HCEC 1CT (cell line): ENCODE measurements around the gene HSPB6.
"Not testable (repeated sequence)": the region's sequence is repeated elsewhere in the genome, so short reads cannot be mapped to it uniquely, and the experiment has no call there.

Experiments
- DNase-seq: peaks from one replicate; pipeline ENCODE4 v3.0.0-alpha.2; 2017

Gene HSPB6, protein sequence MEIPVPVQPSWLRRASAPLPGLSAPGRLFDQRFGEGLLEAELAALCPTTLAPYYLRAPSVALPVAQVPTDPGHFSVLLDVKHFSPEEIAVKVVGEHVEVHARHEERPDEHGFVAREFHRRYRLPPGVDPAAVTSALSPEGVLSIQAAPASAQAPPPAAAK

DNA sequence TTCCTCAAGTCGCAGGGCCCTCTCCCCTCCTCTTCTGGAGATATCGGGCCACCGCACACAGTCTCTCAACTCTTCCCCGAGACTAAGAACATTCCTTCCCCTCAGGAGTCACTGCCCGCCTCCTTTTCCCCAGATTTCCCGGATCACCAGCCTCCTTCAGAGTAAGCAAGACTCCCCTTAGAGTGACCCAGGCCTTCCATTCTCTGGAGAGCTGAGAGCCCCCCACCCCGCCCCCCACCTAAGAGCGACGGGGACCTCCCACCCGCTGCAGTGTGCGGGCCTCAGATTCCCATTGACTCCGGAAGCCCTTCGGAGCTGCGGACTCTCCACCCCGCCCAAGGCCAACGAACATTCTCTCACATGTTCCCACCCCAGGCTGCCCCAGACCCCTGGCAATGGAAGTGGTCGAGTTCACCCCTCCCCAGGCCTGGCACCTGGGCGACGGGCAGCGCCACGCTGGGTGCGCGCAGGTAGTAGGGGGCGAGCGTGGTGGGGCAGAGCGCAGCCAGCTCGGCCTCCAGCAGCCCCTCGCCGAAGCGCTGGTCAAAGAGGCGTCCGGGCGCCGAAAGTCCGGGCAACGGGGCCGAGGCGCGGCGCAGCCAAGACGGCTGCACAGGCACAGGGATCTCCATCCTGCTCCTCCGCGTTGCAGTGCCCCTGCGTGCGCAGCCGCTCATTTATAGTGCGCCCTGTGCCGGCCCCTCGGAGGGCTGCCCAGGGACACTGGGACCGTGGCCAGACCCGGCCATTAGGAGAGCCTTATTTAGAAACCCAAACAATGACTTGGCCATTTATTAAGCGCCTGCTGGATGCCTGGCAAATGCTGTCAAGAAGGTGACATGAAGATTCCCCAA is at the start of gene HSPB6:
TSS of gene HSPB6 (minus strand) at position 653 of the 854 bp plus-strand sequence. CDS start at position 632, 21 bp downstream.
- peak; percentile 53 for DNase-seq

DNA sequence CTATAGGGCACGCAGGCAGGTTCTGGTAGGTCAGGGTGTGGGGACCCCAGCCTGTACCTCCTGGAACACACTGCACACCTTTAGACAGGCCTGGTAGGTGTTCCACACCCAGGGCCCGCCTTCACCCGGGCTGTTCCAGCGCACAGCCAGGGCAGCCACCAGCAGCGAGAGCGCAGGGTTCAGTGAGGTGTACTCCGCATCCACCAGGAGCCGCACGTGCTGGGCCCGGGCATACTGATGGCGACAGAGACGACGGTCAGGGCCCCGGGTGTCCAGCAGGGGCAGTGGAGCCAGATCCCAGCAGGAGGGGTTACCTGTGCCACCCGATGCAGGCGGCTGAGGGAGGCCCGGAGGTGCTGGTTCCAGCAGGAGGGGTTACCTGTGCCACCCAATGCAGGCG is 49.8 kb upstream of the HSPB6 start:
- DNase-seq, result no peak

DNA sequence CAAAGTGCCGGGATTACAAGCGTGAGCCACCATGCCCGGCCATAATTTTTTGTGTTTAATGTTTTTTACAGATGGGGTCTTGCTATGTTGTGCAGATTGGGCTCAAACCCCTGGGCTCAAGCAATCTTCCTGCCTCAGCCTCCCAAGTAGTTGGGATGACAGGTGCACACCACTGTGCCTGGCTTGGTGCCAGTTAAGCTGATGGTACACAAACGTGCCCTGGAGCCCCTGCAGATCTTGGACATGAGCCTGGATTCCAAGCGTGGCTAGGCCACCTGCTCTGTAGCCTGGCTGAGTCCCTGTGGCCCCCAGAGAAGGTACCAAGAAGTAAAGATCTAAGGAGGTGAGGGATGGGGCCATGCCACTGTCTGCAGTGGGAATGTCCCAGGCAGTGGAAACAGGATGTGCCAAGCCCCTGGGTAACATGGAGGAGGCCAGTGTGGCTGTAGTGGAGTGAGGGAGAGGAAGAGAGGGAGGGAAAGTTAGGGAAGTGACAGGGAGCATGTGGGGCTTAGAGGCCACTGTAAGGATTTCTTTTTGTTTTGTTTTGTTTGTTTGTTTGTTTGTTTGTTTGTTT is 48.8 kb upstream of the HSPB6 start:
- no peak for DNase-seq

DNA sequence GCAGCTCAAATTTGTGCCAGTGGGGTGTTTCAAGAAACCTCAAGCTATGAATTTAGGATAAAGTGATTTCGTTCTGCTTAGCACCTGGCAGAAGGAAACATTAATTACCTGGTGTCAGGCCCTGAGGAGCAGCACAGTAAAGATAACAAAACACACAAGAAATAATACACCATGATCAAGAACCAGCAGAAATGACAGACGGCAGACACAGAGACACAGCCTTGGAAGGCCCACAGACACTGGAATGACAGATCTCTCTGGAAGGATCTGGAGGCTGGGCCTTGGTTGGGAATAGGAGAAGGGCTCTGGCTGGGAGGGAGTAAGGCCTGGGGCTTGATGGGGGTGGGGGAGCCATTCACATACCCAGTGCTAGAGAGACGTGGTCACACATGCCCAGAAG is 45.0 kb upstream of the HSPB6 start:
- DNase-seq, result no peak

DNA sequence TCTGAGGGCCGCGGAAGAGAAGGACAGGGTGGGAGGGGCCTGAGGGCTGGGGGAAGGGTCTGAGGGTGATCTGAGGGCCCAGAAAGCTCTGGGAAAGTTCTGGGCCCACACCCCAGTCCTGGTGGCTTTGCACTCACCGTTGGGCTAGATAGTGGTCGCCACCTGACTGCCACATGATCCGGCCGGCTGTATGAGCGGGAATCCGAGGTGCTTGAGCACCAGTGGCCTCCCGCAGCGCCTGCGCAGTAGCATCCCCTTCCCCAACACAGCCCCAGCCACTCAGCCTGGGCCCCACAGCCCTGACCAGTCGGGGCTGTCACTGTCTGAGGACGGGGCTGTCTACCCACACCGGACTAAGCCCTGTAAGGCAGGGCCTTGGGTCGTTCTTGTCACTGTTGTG is 40.8 kb upstream of the HSPB6 start:
- DNase-seq, result no peak

DNA sequence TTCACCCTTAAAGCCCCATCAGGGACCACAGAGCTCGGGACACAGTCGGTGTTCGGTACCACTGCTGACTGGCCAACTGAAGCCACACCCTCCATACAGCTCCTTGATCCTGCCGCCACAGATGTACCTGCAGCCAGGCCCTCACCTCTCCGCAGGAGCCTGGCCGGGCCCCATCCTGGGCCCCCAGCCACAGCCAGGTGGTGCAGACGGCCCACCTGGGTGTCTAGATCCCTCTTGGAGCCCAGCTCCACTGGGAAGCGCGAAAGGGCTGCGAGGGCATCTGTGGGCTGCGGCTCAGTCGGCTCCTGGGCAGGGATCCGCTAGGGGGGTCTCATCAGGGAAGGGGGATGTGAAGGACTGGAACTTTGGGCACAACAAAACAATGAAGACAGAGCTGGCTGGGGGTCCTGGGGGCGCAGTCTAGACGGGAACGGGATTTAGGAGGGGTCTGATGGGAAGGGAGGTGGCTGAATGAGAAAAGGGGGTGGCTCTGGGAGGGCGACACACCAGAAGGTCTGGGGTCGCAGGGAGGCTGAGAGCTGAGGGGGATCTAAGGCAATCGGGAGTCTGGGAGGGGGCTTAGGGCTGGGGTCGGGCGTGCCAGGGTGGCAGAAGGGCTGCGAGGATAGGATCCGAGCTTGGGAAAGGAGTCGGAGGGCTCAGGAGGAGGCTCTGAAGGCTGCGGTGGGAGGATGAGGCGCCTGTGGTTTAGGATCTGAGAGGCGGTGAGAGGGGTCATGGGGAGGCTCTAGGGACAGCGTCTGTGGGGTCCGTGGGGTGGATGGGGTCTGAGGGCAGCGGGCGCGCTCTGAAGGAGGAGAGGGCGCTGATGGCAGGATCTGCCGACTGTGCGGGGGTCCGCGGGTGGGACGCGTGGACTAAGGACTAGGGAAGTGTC is 40.1 kb upstream of the HSPB6 start:
- DNase-seq, result no peak

DNA sequence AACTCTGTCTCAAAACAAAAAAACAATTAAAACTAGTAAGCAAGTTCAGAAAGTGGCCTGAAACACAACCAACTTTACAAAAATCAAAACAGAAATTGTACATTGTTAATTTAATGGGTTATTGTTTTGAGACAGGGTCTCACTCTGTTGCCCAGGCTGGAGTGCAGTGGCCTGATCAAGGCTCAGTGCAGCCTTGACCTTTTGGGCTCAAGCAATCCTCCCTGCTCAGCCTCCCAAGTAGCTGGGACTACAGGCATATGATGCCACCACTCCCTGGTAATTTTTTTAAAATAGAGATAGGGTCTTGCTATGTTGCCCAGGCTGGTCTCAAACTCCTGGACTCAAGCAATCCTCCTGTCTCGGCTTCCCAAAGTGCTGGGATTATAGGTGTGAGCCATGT is 38.7 kb upstream of the HSPB6 start:
- not testable (repeated sequence) for DNase-seq

DNA sequence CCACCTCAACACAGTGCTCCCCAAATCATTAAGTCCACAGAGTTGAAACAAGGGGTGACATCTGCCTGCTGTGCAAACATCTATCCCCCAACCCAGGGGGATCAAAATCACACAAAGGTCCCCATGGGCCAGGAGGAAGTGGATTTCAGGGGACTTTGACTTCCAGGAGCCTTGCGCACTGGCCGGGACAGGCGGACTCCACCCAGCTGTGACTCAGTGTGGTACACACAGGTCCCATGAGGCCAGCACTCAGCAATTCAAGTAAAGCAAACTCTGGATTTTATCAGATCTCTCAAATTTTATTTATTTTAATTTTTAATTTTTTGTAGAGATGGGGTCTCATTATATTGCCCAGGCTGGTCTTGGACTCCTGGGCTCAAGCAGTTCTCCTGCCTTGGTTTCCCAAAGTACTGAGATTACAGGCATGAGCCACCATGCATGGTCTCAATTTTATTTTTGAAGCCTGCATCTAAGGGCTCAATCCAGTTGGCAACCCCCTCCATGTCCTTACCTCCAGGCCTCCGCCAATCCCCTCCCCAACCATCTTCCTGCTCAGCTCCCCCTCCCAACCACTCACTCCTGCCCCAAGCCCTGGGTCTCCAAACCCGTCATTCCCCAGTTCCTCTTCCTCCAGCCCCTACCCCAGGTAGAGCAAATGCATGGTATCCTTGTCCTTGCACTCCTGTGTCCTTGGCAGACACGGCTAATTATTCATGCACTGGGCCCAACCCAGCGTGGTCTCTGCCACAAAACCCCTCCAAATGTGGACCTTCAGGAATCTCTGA is 36.7 kb upstream of the HSPB6 start:
- DNase-seq, result no peak

DNA sequence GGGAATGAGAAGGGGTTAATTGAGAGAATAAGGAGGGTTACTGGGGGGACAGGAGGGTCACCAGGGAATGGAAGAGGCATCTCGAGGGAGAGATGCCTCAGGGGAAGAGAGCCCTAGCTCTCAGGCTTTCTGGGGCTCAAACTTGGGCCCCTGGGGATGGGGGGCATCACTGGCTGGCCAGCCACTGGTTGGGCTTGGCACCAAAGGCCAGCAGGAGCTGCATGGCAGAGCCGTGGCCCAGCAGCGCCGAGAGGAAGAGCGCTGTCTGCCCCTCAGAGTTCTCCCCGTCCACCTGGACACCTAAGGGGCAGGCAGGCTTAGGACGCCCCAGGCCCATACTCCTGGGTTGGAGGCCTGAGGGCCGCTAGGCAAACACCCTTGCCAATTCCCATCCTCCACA is 36.1 kb upstream of the HSPB6 start:
- DNase-seq, result no peak

DNA sequence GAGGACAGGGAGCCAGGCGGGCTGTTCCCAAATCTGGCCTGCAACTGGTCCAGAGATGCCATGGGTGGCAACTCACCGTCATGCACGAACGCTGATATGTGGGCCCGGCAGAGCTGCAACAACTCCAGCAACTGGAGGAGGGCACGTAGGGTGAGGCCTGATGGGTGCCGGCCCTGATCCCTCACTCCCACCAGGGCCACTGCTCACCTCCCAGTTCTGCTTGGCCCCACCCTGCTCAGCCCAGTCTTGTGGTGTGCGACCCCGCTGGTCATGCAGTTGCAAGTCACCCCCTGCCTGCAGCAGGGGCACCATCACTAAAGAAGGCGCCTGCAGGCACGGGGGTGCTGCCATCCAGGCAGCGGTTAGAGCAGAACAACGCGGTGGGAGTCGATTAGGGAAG is 35.5 kb upstream of the HSPB6 start:
- DNase-seq, result no peak

DNA sequence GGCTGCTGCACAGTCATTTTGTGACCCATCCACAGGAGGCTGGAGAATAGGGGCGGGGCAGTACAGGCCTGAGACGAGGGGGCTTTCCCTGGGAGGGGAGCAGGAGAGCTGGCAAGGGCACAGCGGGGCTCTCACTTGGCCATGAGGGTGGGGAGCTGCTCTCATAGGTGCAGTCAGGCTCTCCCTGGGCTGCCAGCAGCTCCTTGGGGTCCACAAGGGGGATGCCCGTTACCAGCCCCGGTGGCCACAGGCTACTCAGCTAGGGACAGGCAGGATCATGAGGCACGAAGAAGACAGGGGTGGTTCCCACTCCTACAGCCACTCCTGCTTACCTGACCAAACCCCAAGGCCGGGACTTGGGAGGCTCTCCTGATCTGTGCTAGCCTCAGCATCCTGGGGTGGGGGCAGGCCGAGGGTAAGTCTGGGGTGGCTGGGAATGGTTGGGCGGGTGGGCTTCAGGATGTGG is 35.0 kb upstream of the HSPB6 start:
- DNase-seq, result no peak

DNA sequence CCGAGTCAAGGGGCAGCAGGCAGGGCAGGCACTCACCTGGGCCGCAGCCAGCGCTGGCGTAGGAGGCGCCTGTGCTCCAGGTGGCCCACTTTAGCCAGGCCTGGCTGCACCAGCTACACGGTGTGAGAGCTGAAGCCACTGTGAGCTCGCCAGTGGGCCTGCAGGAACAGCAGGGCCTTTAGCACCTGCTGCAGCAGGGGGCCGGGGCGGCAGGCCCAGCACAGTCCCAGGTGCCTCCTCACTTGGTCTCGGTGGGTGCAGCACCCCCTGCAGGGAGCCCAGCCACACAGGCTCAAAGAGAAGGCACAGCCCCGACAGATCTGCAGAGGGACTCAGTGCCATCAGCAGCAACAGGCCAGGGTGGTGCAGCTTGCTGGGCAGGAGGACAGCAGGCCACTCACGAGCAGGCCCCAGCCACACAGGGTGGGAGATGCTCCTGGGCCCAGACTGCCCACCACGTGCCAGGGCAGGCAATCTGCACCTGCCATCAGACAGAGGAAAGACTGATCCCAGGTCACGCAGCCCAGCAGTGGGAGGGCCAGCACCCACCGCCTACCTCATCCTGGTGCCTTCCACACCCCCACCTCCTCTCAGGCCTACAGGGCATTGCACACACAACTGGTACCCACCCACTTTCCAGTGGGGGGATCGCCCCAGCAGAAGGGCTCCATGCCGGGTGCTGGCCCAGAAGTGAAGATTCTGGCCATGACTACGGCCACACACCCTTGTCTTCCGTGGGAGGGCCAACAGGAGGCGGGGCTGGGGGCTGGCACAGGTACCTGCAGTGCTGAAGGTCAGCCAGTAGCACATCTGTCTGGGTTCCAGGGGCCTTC is 34.4 kb upstream of the HSPB6 start:
- no peak for DNase-seq

DNA sequence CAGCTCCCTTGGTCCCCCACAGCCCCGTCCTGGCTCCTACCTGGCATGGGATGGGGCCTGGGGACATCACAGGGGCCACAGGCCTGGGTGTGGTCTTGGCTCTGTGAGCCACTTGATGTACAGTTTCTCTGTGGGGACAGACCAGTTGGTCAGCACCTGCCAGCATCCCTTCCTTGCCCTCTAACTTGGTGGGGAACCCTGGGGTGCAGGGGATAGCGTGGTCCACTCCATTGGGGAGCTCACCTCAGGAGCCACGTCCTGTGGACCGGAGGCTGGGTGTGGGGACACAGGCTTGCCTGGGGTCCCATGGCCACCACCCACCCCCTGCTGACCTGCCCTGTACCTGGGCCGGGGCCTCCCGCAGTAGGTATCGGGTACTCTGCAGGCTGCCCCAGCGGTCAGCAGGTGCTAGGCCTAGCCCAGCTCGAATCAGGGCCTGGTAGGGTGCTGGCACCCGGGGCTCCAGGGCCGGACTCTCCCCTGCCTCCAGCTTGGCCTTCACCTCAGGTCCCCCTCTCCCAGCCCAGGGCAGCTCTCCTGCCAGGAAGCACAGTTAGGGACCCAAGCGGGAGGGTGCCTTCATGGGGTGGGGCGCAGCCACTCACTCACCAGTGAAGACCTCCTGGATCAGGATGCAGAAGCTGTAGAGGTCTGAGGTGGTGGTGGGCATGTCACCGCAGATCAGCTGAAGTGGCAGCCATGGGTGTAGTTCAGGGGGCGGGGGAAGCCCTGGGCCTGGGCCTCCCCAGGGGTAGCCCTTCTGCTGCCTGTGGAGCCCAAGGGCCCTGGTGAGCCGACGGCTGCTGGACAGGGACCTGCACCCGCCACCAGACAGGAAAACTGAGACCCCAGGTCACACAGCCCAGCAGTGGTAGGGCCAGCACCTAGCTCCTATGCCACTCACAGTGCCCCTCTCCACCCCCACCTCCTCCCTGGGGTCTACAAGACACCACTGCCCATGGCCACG is 33.4 kb upstream of the HSPB6 start:
- DNase-seq, result no peak

DNA sequence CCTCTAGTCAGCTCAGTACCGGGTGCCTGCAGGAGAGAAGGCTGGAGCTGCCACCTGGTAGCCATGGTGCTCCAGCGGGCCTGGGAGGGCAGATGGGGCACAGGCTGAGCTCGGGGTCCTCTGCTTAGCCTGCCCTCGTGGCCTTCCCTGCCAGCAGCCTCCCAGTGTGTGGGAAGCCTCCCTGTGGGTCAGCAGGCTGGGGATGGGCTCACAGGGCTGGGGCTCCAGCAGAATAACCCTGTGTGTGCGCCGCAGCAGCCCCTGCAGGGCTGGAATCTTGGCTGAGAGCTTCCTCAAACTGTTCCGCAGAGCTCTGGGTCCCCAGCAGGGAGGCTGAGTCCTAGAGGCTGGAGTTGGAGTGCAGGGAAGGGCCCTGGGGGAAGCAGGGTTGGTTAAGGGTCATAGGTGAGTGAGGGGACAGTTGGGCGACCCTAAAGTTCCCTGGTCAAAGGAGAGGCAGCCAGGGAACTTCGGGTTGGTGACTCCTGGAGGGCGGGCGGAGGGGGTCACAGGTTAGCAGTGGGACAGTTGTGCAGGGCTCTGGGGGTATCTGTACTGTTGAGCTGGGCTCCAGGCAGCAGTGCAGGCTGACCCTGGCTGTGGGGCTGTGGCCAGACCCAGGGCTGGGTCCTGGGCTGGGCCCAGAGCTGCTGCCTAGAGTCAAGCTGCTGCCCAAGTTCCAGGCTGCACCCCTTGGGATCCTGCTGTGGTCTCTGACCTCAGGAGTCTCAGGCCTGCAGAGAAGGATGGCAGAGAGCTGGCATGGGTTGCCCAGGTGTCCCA is 32.6 kb upstream of the HSPB6 start:
- DNase-seq, result no peak

DNA sequence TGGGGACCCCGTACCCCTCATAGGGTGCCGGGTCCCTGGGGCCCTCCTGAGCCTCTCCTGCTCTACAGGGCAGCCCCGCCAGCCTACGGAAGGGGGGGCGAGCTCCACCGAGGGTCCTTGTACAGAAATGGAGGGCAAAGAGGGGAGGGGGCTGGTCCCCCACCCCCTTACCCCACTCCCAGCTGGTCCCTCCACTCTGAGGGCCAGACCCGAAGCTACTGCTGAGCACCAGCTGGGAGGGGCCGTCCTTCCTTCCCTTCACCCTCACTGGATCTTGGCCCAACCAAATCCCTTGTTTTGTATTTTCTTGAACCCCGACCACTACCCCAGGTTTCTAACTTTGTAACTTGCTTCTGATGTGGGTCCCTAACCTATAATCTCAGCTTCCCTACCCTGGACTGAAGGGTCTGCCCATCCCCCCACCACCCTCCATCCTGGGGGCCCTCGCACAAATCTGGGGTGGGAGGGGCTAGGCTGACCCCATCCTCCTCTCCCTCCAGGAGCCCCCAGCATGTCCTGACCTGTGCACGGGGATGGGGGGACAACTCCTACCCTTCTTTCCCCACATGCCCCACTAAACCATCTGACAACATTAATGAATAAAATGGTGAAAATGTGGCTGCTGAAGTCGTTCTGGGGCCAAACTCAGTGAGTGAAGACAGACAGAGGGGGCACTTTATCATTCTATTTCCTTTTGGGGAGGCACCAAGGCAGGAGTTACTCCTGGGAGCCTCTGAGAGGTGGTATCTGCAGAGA is 31.6 kb upstream of the HSPB6 start:
- no peak for DNase-seq

DNA sequence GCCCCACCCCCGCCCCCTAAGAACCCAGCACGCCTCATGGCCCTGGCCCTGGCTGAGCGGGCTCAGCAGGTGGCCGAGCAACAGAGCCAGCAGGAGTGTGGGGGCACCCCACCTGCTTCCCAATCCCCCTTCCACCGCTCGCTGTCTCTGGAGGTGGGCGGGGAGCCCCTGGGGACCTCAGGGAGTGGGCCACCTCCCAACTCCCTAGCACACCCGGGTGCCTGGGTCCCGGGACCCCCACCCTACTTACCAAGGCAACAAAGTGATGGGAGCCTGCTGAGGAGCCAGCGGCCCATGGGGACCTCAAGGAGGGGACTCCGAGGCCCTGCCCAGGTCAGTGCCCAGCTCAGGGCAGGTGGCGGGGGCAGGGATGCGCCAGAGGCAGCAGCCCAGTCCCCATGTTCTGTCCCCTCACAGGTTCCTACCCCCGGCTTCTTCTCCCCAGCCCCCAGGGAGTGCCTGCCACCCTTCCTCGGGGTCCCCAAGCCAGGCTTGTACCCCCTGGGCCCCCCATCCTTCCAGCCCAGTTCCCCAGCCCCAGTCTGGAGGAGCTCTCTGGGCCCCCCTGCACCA is 30.5 kb upstream of the HSPB6 start:
- no peak for DNase-seq

DNA sequence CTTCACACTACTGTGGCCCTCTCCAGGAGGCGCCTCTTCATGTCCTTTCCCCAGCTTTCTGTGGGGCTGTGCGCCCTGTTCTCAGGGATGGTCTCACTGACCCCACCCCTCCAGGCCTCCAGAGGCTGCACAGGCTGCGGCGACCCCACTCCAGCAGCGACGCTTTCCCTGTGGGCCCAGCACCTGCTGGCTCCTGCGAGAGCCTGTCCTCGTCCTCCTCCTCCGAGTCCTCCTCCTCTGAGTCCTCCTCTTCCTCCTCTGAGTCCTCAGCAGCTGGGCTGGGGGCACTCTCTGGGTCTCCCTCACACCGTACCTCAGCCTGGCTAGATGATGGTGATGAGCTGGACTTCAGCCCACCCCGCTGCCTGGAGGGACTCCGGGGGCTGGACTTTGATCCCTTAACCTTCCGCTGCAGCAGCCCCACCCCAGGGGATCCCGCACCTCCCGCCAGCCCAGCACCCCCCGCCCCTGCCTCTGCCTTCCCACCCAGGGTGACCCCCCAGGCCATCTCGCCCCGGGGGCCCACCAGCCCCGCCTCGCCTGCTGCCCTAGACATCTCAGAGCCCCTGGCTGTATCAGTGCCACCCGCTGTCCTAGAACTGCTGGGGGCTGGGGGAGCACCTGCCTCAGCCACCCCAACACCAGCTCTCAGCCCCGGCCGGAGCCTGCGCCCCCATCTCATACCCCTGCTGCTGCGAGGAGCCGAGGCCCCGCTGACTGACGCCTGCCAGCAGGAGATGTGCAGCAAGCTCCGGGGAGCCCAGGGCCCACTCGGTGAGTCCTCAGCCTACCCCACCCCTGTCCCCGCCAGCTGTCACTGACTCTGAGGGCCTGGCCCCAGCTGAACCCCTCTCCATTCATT is 29.7 kb upstream of the HSPB6 start:
- DNase-seq, result no peak
